CD14-positive monocyte (primary cell): ENCODE results near the gene SPATA45. TPM values are rescaled to one million over a fixed set of nuclear protein-coding genes. Genes with fewer than 3 reads are reported as not detected.

Experiments used
- DNase-seq, 3 donors: peaks; one replicate each; pipeline ENCODE4 v3.0.0-alpha.2; 2011 to 2022
- H2AFZ ChIP-seq: 2 replicates; pipeline ENCODE4 v1.6.0; 2012; ENCODE audit warnings: mild to moderate bottlenecking, low read depth, low read length, inconsistent platforms; ENCODE audit not compliant: insufficient read depth, poor library complexity, severe bottlenecking
- H3K27ac ChIP-seq, 2 donors: 1 replicate in 1 of 2; 2 replicates in 1 of 2; pipeline ENCODE4 v1.5.1; 2012 to 2013; ENCODE audit warnings: low read length in 2 of 2, control low read depth in 1 of 2, inconsistent platforms in 1 of 2, low read depth in 1 of 2, mild to moderate bottlenecking in 1 of 2
- H3K27me3 ChIP-seq, 2 donors: one replicate each; pipeline versions ENCODE4 v1.6.0 to v1.6.1; 2011 to 2013; ENCODE audit warnings: low read length in 2 of 2; ENCODE audit not compliant: control insufficient read depth in 2 of 2, insufficient read depth in 2 of 2
- H3K36me3 ChIP-seq, 2 donors: replicated peaks in 1 of 2; 1 replicate in 1 of 2; 2 replicates in 1 of 2; pipeline versions ENCODE4 v1.5.1 to v1.6.1; 2012 to 2013; ENCODE audit warnings: low read length in 2 of 2, control low read depth in 1 of 2, inconsistent platforms in 1 of 2, mild to moderate bottlenecking in 1 of 2; ENCODE audit not compliant: insufficient read depth in 2 of 2, control insufficient read depth in 1 of 2
- H3K4me1 ChIP-seq, 2 donors: 1 replicate in 1 of 2; 2 replicates in 1 of 2; pipeline versions ENCODE4 v1.5.1 to v1.6.1; 2012 to 2013; ENCODE audit warnings: low read length in 2 of 2, control low read depth in 1 of 2, inconsistent platforms in 1 of 2, mild to moderate bottlenecking in 1 of 2, moderate library complexity in 1 of 2; ENCODE audit not compliant: insufficient read depth in 2 of 2, control insufficient read depth in 1 of 2
- H3K4me2 ChIP-seq: replicated peaks from 2 replicates; pipeline ENCODE3; 2012; ENCODE audit warnings: low read length, moderate library complexity, mild to moderate bottlenecking; ENCODE audit not compliant: poor library complexity, severe bottlenecking; ENCODE audit errors: extremely low read depth
- H3K4me3 ChIP-seq, 3 experiments: fragments of 200-600 bp in 1 of 3; sonication (generic) in 1 of 3; replicated peaks in 1 of 3; 1 replicate in 2 of 3; 2 replicates in 1 of 3; pipeline ENCODE4 v1.5.1; 2011 to 2013; ENCODE audit warnings: low read length in 3 of 3, mild to moderate bottlenecking in 3 of 3, control low read depth in 2 of 3, low read depth in 2 of 3, inconsistent platforms in 1 of 3, moderate library complexity in 1 of 3
- H3K79me2 ChIP-seq: 2 replicates; pipeline ENCODE4 v1.6.0; 2012; ENCODE audit warnings: mild to moderate bottlenecking, control low read depth, inconsistent platforms, low read length, moderate library complexity; ENCODE audit not compliant: insufficient read depth
- H3K9ac ChIP-seq: 2 replicates; pipeline ENCODE4 v1.6.0; 2017; ENCODE audit warnings: low read length, mild to moderate bottlenecking; ENCODE audit not compliant: insufficient read depth, poor library complexity, severe bottlenecking
- H3K9me3 ChIP-seq, 2 donors: replicated peaks in 1 of 2; 1 replicate in 1 of 2; 2 replicates in 1 of 2; pipeline versions ENCODE4 v1.5.1 to v1.6.1; 2012 to 2013; ENCODE audit warnings: low read length in 2 of 2, control low read depth in 1 of 2; ENCODE audit not compliant: control insufficient read depth in 1 of 2, insufficient read depth in 1 of 2
- H4K20me1 ChIP-seq: 2 replicates; pipeline ENCODE4 v1.6.0; 2012; ENCODE audit warnings: mild to moderate bottlenecking, low read length, control low read depth, moderate library complexity; ENCODE audit not compliant: insufficient read depth
- H3K27ac Mint-ChIP-seq, 7 donors: one replicate each; pipeline ENCODE4 v1.8.0; 2020; ENCODE audit warnings: mild to moderate bottlenecking in 7 of 7, mixed read lengths in 7 of 7, moderate library complexity in 6 of 7, inconsistent platforms in 2 of 7
- H3K27me3 Mint-ChIP-seq, 3 donors: one replicate each; pipeline ENCODE4 v1.8.0; 2021 to 2022; ENCODE audit warnings: low read depth in 3 of 3, mild to moderate bottlenecking in 3 of 3, mixed read lengths in 3 of 3, moderate library complexity in 3 of 3, inconsistent platforms in 1 of 3
- H3K36me3 Mint-ChIP-seq, 2 donors: one replicate each; pipeline ENCODE4 v1.8.0; 2020; ENCODE audit warnings: mixed read lengths in 2 of 2, inconsistent platforms in 1 of 2, mild to moderate bottlenecking in 1 of 2
- H3K4me1 Mint-ChIP-seq: one replicate; pipeline ENCODE4 v1.8.0; 2020; ENCODE audit warnings: mild to moderate bottlenecking, mixed read lengths
- H3K4me3 Mint-ChIP-seq, 2 donors: one replicate each; pipeline ENCODE4 v1.8.0; 2020; ENCODE audit warnings: mild to moderate bottlenecking in 2 of 2, mixed read lengths in 2 of 2, moderate library complexity in 1 of 2
- H3K9me3 Mint-ChIP-seq, 7 donors: one replicate each; pipeline ENCODE4 v1.8.0; 2020 to 2022; ENCODE audit warnings: mixed read lengths in 7 of 7, mild to moderate bottlenecking in 6 of 7, moderate library complexity in 6 of 7, inconsistent platforms in 2 of 7
- CTCF ChIP-seq: fragments of 200-600 bp; IDR thresholded peaks from one replicate; pipeline ENCODE4 v1.8.0; 2022; ENCODE audit warnings: antibody characterized with exemption, mild to moderate bottlenecking
- WGBS: methylation state at CpG from one replicate; pipeline ENCODE4 v1.1.5; 2013; ENCODE audit warnings: missing lambda C conversion rate; ENCODE audit not compliant: insufficient coverage; 5-methylcytosine and 5-hydroxymethylcytosine counted together
- intact Hi-C, 2 donors: fragments of 100-400 bp; cut with micrococcal nuclease; formaldehyde crosslinking; loops; one replicate each; pipeline versions ENCODE4 v1.15.0 to v1.15.1; 2023
- polyA minus RNA-seq: library from RNA; depleted of rRNA, polyadenylated mRNA; stranded (reverse); fragments of >200 nt; gene quantifications from 2 replicates; pipeline ENCODE4 v1.2.3, GENCODE V29; 2012
- polyA plus RNA-seq, 3 donors: library from polyadenylated mRNA; depleted of rRNA in 1 of 3; unstranded in 2 of 3; stranded (reverse) in 1 of 3; fragments of 300-500 nt in 2 of 3; fragments of >200 nt in 1 of 3; fragmentation: Illumina TruSeq in 2 of 3; gene quantifications; 1 replicate in 2 of 3; 2 replicates in 1 of 3; pipeline ENCODE4 v1.2.3, GENCODE V29; 2012 to 2021
- total RNA-seq, 12 experiments: library from RNA in 1 of 12; stranded (reverse) in 1 of 12; fragments of 120-200 nt in 1 of 12; gene quantifications; one replicate each; pipeline ENCODE4 v1.2.4 and lab custom pipeline; 2013 to 2026; ENCODE audit warnings: mixed read lengths in 6 of 12, inconsistent platforms in 1 of 12

The SPATA45 gene
- 0.13 TPM for total RNA-seq (2013)
- polyA plus RNA-seq (under 1 TPM in 1 of 3 donors, not detected in 2; 0.29 TPM), polyA minus RNA-seq (not detected in 2 replicates), total RNA-seq (lab: John Stamatoyannopoulos, UW) (0 to 0.45 (median 0.03) reads per million in 11 experiments)

- H3K36me3 Mint-ChIP-seq: peaks cover 0 to 5% of the 10 kb centered on the region in 2 donors
- Histone ChIP-seq H3K27me3 (no peaks in the 10 kb centered on the region), H3K27ac (no peak within 1 kb of the TSS), H3K9me3 (peaks cover 4 to 9% of the 10 kb centered on the region in 2 donors), H2AFZ (no peak within 1 kb of the TSS), H3K4me1 (no peaks in the 10 kb centered on the region), H3K79me2 (no peaks in the 10 kb centered on the region), H3K36me3 (no peaks in the 10 kb centered on the region), H3K4me3 (no peak within 1 kb of the TSS), H3K4me2 (no peak within 1 kb of the TSS), H3K9ac (no peak within 1 kb of the TSS), H4K20me1 (no peaks in the 10 kb centered on the region)
- no peak for DNase-seq
- WGBS: 100% methylated on average over 3 of the region's 4 CpGs
- TF ChIP-seq CTCF: no peak
- H3K27me3 Mint-ChIP-seq: peaks cover 0 to 3% (median 0%) of the 10 kb centered on the region in 3 donors
- peaks cover 0 to 8% (median 3%) of the 10 kb centered on the region in 7 donors for H3K9me3 Mint-ChIP-seq
- no peaks in the 10 kb centered on the region for H3K4me1 Mint-ChIP-seq
- H3K27ac Mint-ChIP-seq: no peak within 1 kb of the TSS
- no peak within 1 kb of the TSS for H3K4me3 Mint-ChIP-seq
- intact Hi-C loops: no loop called here
Measured at GRCh38 chr1:212847549-212847948, at the start of gene SPATA45. SPATA45 (minus strand) TSS chr1:212847649; CDS start chr1:212836149, 11,500 bp downstream.

- intact Hi-C loops: no loop called here
Measured at GRCh38 chr1:212892108-212892507, 44.7 kb upstream of the SPATA45 start.

More at GRCh38 chr1:212892108-212892507, 44.7 kb upstream of the SPATA45 start:
- Histone ChIP-seq H3K27ac (no peak overlapping the region), H3K27me3 (no peaks in the 10 kb centered on the region), H3K4me3 (no peak overlapping the region), H3K9me3 (no peaks in the 10 kb centered on the region), H3K79me2 (no peaks in the 10 kb centered on the region), H4K20me1 (no peaks in the 10 kb centered on the region), H3K4me2 (no peak overlapping the region), H3K4me1 (no peaks in the 10 kb centered on the region), H3K9ac (no peak overlapping the region), H2AFZ (no peak overlapping the region), H3K36me3 (peaks cover 56 to 86% of the 10 kb centered on the region in 2 donors)
- H3K27me3 Mint-ChIP-seq: no peaks in the 10 kb centered on the region
- no CpG with 5 or more reads among the region's 1 CpG for WGBS
- H3K9me3 Mint-ChIP-seq: no peaks in the 10 kb centered on the region
- H3K4me1 Mint-ChIP-seq: peaks cover 3% of the 10 kb centered on the region
- DNase-seq: no peak
- no peak overlapping the region for H3K4me3 Mint-ChIP-seq
- no peak overlapping the region for H3K27ac Mint-ChIP-seq
- TF ChIP-seq CTCF: no peak
- H3K36me3 Mint-ChIP-seq: peaks cover 73 to 75% of the 10 kb centered on the region in 2 donors
